HG02885 (cell line): ENCODE measurements around the gene HERC3.

Experiments used
- ATAC-seq: cut with Tn5 transposase; IDR thresholded peaks from one replicate; pipeline ENCODE4 v1.9.1; 2021; ENCODE audit warnings: mild to moderate bottlenecking; ENCODE audit not compliant: unreplicated experiment, poor library complexity

HERC3 gene

GRCh38 chr4:88706574-88706973, 114.3 kb downstream of the HERC3 start:
- no peak for ATAC-seq

GRCh38 chr4:88709989-88710388, 117.7 kb downstream of the HERC3 start:
- ATAC-seq: no peak

GRCh38 chr4:88713782-88714181, 121.5 kb downstream of the HERC3 start:
- ATAC-seq: no peak

- no peak for ATAC-seq
These were observed 125.8 kb downstream of the HERC3 start for GRCh38 chr4:88718098-88718497.

DNA sequence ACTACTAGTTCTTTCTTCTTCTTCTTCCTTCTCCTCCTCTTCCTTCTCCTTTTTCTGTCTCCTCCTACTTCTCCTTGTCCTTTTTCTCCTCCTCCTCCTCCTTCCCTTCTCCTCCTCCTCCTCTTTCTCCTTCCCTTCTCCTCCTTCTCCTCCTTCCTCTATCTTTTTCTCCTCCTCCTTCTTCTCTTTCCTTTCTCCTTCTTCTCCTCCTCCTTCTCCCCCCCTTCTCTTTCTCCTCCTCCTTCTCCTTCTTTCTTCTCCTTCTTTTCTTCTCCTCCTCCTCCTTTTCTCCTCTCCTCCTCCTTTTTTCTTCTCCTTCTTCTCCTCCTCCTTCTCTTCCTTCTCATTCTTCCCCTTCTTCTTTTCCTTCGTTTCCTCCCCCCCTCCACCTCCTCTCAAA, 127.1 kb downstream of the HERC3 start:
- no peak for ATAC-seq

- ATAC-seq: no peak
These were observed 128.5 kb downstream of the HERC3 start for GRCh38 chr4:88720451-88721428.

DNA sequence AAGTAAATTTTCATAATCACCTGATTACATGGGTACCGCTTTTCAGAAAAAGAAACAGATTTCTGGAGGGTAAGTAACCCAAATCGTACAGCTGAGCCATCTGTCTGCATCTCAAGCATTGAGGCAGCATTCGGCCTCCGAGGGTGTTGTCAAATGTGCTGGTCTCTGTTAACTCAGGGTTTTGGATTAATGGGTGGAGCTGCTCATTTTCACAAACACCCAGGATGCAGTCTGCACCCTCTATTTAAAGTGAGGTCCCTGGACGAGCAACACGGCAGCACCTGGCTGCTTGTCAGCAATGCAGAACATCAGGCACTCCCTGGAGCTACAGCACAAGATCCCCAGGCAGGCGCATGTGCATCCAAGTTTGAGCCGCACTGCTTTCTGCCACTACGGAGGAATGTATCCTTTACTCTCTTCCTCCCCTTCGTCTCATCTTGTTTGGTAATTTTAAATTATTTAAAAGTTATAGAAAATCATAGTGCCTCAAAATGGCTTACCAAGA, 130.0 kb downstream of the HERC3 start:
- ATAC-seq: no peak

GRCh38 chr4:88722828-88723227, 130.5 kb downstream of the HERC3 start:
- no peak for ATAC-seq

DNA sequence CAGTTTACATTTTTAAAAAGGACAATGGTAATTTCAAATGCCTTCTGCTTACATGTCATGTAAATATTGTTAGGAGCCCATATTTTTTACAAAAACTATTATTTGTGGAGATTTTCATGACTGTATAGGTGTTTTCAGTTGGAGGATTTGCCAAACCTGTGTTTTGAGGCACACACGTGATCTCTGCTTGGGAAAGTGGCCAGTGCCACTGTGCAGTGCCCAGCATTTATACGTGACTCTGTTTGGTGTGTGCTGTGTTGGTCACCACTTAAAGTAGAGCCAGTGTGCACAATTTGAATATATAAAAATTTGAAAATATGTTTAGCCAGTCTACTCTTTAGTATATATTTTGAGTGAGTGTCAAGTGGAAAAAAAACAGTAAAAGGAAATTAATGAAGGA, 132.1 kb downstream of the HERC3 start:
- ATAC-seq: no peak

GRCh38 chr4:88725143-88725542, 132.9 kb downstream of the HERC3 start:
- ATAC-seq: no peak

DNA sequence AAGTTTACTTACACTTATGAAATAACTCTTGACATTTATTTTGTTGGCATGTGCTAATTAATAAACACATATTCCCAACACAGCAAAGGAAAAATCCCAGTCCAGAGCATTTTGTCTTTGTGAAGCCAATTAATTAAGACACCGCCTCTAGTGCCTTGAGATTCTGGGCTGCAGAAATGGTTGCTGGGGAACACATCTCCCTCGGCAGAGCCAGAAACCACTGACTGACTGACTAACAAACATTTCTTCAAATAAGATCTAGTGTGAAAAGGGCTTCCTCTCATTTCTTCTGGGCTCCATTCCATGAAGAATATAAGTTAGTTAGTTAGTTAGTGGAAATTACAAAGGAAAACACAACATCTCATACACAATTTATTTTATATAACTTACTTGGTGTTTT, 133.7 kb downstream of the HERC3 start:
- no peak for ATAC-seq

GRCh38 chr4:88728146-88728545, 135.9 kb downstream of the HERC3 start:
- ATAC-seq: no peak

- ATAC-seq: no peak
These were observed 137.0 kb downstream of the HERC3 start for GRCh38 chr4:88729146-88729760.

GRCh38 chr4:88730811-88731210, 138.5 kb downstream of the HERC3 start:
- ATAC-seq: no peak

GRCh38 chr4:88731381-88731780, 139.1 kb downstream of the HERC3 start:
- ATAC-seq: no peak

- ATAC-seq: no peak
These were observed 140.6 kb downstream of the HERC3 start for GRCh38 chr4:88732714-88733368.

GRCh38 chr4:88734403-88734949, 142.2 kb downstream of the HERC3 start:
- no peak for ATAC-seq

DNA sequence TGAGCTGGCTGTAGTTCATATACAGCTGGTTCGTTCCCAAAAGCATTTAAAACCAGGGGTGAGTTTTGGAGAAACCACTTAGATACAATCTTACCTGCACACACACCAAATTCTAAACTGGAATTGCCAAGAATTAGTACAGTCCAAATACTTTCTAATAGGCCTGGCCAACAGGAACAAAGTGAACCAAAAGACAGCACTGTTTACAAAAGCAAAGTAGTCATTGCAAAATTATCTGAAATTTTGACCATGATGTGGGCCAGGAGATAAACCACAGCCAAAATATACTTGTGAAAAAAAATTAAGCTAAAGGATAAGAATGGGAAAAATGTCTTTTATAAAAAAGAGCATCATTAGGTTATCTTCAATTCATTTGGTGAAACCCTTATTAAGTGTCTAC, 143.3 kb downstream of the HERC3 start:
- ATAC-seq: no peak

GRCh38 chr4:88736264-88736663, 144.0 kb downstream of the HERC3 start:
- no peak for ATAC-seq

DNA sequence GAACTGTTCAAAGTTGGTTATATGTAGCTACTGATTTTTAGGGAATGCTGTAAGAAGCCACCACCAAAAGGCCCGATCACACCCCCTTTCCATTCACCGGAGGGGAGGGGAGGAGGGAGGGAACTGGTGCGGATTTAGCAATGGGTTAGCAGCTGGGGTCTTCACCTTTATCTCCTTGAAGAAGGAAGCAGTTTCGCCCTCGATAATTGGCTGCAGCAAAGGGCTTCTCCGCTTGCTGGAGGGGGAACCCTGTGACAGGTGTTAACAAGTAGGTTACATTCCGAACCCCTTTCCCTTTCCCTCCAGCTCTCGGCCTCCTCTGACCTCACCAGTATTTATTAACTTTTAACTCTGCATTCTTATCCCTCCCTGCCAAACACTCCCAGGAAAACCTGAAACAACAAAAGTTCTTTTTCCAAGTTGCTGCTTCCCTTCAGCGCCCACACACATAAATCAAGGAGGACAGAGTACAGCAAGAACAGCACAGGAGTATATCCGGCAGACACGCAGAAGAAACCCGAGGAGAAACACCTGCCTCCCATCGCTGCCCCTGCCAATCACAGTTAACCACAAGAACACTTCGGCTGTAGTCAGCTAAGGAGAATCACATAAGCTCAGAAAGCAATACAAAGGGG, 145.1 kb downstream of the HERC3 start:
- peak; percentile 84 for ATAC-seq
